HG03280 (cell line): ENCODE data around the gene ANKRD63.

Experiments used
- ATAC-seq: cut with Tn5 transposase; IDR thresholded peaks from one replicate; pipeline ENCODE4 v1.9.1; 2021; ENCODE audit warnings: mild to moderate bottlenecking, moderate library complexity; ENCODE audit not compliant: unreplicated experiment

The ANKRD63 gene

DNA sequence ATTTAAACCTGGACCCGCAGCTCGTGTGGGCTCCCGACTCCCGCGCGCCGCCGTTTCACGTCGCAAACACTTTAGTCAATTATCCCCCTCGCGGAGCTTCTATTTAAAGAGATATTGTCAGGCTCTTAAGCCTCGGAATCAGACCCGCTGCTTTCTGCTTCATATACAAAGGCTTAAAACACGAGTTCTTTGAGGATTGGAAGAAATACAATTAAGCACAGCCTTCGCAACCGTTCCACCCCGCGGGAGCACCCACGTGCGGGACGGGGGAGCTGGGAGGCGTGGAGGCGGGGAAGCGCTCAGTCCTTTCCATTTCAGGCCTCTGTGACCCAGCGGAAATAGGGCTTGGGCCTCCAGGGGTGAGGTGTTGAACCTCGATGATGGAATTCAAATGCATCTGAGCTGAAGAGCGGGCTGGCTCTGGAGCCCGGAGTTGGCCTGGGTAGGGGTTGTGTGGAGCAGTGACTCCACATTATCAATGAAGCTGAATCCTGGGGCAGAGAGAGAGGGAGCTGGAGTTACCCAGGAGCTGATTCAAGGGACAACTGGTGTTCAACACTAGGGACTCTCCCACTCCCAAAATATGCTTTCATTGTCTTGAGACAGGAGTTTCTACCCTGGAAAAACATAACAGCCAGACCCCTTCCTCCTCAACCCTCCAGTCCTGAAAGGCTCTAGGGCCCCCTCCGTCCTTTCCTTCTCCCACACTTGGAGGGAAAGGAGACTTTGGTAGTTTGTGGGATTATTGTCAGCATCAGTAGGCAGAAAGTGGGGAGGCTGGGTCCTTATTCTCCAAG, 2.4 kb downstream of the ANKRD63 start:
- ATAC-seq: no peak

- no peak for ATAC-seq
These were observed 3.3 kb downstream of the ANKRD63 start for GRCh38 chr15:40279437-40280141.

- no peak for ATAC-seq
These were observed 4.8 kb downstream of the ANKRD63 start for GRCh38 chr15:40278026-40278425.

DNA sequence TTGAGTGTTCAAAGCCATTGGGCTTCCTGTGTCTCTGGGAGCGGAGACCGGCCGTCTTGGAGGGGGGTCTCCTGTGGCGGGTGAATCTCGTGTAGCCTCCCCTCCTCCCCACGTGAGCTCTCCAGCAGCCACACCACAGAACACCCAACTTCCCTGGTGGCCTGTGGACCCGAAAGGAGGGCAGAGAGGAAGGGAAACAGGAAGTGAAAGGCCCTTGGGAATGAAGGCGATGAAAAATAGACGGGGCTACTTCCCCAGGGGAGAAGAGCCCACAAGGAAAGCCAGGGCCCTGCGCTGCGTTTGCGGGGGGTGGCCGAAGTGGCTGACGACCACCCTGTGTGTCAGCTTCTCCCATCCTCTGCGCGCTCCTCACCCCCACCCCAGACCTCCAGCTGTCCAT, 5.4 kb downstream of the ANKRD63 start:
- ATAC-seq: no peak

GRCh38 chr15:40276927-40277326, 5.9 kb downstream of the ANKRD63 start:
- ATAC-seq: no peak

DNA sequence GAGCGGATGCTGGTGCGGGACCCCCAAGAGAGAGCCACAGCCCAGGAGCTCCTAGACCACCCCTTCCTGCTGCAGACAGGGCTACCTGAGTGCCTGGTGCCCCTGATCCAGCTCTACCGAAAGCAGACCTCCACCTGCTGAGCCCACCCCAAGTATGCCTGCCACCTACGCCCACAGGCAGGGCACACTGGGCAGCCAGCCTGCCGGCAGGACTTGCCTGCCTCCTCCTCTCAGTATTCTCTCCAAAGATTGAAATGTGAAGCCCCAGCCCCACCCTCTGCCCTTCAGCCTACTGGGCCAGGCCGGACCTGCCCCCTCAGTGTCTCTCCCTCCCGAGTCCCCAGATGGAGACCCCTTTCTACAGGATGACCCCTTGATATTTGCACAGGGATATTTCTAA, 6.9 kb downstream of the ANKRD63 start:
- no peak for ATAC-seq

- no peak for ATAC-seq
These were observed 7.3 kb downstream of the ANKRD63 start for GRCh38 chr15:40275523-40275922.

GRCh38 chr15:40274350-40275274, 8.3 kb downstream of the ANKRD63 start:
- no peak for ATAC-seq

DNA sequence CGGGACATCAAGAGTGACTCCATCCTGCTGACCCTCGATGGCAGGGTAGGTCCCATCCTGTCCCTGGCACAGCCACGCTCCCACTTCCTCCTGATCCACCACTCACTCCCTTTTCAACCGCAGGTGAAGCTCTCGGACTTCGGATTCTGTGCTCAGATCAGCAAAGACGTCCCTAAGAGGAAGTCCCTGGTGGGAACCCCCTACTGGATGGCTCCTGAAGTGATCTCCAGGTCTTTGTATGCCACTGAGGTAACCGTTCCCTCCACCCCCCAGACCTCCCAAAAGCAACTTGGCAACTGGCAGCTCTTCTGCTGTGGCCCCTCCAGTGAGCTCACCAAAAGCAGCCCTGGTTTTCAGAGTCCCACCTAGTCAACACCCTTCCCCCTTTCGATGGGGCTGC, 9.4 kb downstream of the ANKRD63 start:
- no peak for ATAC-seq

DNA sequence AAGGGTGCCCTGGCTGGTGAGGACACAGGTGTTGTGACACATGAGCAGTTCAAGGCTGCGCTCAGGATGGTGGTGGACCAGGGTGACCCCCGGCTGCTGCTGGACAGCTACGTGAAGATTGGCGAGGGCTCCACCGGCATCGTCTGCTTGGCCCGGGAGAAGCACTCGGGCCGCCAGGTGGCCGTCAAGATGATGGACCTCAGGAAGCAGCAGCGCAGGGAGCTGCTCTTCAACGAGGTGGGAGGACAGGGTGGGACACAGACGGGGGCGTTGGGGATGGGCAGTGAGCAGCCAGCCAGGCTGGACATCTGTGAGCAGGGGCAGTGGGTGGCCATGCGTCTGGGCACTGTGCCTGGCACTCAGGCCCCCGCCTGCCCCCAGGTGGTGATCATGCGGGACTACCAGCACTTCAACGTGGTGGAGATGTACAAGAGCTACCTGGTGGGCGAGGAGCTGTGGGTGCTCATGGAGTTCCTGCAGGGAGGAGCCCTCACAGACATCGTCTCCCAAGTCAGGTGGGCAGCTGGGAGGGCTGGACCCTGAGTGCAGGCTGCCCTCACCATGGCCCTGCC, 10.3 kb downstream of the ANKRD63 start:
- no peak for ATAC-seq

- ATAC-seq: no peak
These were observed 11.0 kb downstream of the ANKRD63 start for GRCh38 chr15:40271685-40272484.

GRCh38 chr15:40270246-40270995, 12.4 kb downstream of the ANKRD63 start:
- no peak for ATAC-seq

DNA sequence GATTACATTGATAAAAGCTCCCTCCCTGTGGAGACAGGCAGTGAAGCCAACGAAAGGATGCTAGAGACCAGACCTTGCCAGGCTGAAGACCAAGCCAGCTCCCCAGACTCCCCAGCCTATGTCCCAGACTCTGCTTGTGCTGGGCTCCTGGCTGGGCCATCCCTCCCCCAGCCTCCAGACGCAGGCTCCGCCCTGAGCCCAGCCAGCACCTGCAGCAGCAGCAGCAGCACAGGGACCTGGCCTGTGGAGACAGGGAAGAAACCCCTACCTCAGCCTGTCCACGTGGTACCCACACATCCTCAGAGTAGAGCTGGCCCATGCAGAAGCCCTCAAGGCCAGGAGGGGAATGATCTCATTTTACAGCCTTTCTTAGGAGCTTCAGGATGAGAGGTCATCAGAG, 13.3 kb downstream of the ANKRD63 start:
- no peak for ATAC-seq

- ATAC-seq: no peak
These were observed 15.2 kb downstream of the ANKRD63 start for GRCh38 chr15:40267670-40268069.

- ATAC-seq: no peak
These were observed 16.0 kb downstream of the ANKRD63 start for GRCh38 chr15:40266828-40267304.

DNA sequence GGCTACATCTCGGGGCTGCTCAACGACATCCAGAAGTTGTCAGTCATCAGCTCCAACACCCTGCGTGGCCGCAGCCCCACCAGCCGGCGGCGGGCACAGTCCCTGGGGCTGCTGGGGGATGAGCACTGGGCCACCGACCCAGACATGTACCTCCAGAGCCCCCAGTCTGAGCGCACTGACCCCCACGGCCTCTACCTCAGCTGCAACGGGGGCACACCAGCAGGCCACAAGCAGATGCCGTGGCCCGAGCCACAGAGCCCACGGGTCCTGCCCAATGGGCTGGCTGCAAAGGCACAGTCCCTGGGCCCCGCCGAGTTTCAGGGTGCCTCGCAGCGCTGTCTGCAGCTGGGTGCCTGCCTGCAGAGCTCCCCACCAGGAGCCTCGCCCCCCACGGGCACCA, 17.0 kb downstream of the ANKRD63 start:
- no peak for ATAC-seq

DNA sequence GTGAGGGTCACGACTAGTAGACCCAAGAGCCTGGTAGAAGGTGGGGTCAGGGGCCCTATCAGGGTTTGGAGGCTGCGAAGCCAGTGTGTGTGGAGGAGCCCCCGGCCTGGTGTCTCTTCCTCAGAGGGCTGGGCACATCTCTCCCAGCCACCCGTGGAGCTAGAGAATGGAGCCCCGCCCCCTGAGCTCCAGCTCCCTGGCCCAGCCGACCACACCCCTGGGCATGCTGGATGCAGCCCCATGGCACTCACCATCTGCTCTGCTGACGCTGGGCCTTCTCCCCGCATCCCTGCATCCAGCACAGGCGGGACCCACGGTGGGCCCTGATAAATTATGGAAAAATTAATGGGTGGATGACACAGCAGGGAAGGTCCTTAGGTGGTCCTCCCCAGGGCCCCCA, 17.5 kb downstream of the ANKRD63 start:
- ATAC-seq: no peak

GRCh38 chr15:40264321-40265153, 18.3 kb downstream of the ANKRD63 start:
- no peak for ATAC-seq
